Measurements from ENCODE around the gene ADGRV1.
"Not testable (repeated sequence)": the region's sequence is repeated elsewhere in the genome, so short reads cannot be mapped to it uniquely, and the experiment has no call there.

The ADGRV1 gene

GRCh38 chr5:90834711-90835110 lies 276.1 kb downstream of the ADGRV1 start:
- no peak for DNase-seq

GRCh38 chr5:90843443-90843842 lies 284.8 kb downstream of the ADGRV1 start:
- DNase-seq, result no peak

GRCh38 chr5:90844931-90845330 lies 286.3 kb downstream of the ADGRV1 start:
- DNase-seq, result no peak

GRCh38 chr5:90845723-90846554 lies 287.3 kb downstream of the ADGRV1 start:
- DNase-seq, result no peak

- not testable (repeated sequence) for DNase-seq
Observed at GRCh38 chr5:90847606-90848005, 289.0 kb downstream of the ADGRV1 start.

GRCh38 chr5:90849939-90850338 lies 291.3 kb downstream of the ADGRV1 start:
- no peak for DNase-seq

GRCh38 chr5:90852531-90852930 lies 293.9 kb downstream of the ADGRV1 start:
- no peak for DNase-seq

- DNase-seq, result no peak
Observed at GRCh38 chr5:90853750-90854149, 295.2 kb downstream of the ADGRV1 start.

- DNase-seq, result no peak
Observed at GRCh38 chr5:90854169-90854568, 295.6 kb downstream of the ADGRV1 start.

GRCh38 chr5:90855296-90856010 lies 296.9 kb downstream of the ADGRV1 start:
- no peak for DNase-seq

- DNase-seq, result no peak
Observed at GRCh38 chr5:90861843-90862586, 303.4 kb downstream of the ADGRV1 start.

- no peak for DNase-seq
Observed at GRCh38 chr5:90865180-90865579, 306.6 kb downstream of the ADGRV1 start.

GRCh38 chr5:90866333-90866732 lies 307.7 kb downstream of the ADGRV1 start:
- DNase-seq, result peak; percentile 38

- no peak for DNase-seq
Observed at GRCh38 chr5:90866915-90867731, 308.5 kb downstream of the ADGRV1 start.

- no peak for DNase-seq
Observed at GRCh38 chr5:90868799-90869198, 310.2 kb downstream of the ADGRV1 start.

- no peak for DNase-seq
Observed at GRCh38 chr5:90871391-90871991, 312.9 kb downstream of the ADGRV1 start.

GRCh38 chr5:90873033-90873517 lies 314.5 kb downstream of the ADGRV1 start:
- no peak for DNase-seq

GRCh38 chr5:90874066-90874465 lies 315.5 kb downstream of the ADGRV1 start:
- no peak for DNase-seq

- no peak for DNase-seq
Observed at GRCh38 chr5:90875456-90875855, 316.9 kb downstream of the ADGRV1 start.

- no peak for DNase-seq
Observed at GRCh38 chr5:90876366-90876765, 317.8 kb downstream of the ADGRV1 start.

- no peak for DNase-seq
Observed at GRCh38 chr5:90877049-90877448, 318.5 kb downstream of the ADGRV1 start.

GRCh38 chr5:90878081-90878480 lies 319.5 kb downstream of the ADGRV1 start:
- DNase-seq, result no peak

All from midbrain (tissue), 1 donor.